H1 (cell line): ENCODE data around the gene KDR. TPM values are rescaled to one million over a fixed set of nuclear protein-coding genes. Genes with fewer than 3 reads are reported as not detected.

Experiments
- polyA plus RNA-seq, 7 experiments: library from polyadenylated mRNA; depleted of rRNA in 3 of 7; stranded (reverse) in 5 of 7; unstranded in 2 of 7; fragments of >200 nt in 5 of 7; fragments of 200-250 nt in 2 of 7; gene quantifications; 1 replicate in 5 of 7; 2 replicates in 1 of 7; 4 replicates in 1 of 7; pipeline versions ENCODE4 v1.2.1 to v1.2.3, GENCODE V29; 2011 to 2013; ENCODE audit warnings: missing spikeins in 2 of 7, mixed read lengths in 2 of 7
- total RNA-seq: library from RNA; stranded (reverse); fragmentation: NEBNext Ultra II Directional; extraction: Animal tissue kit (Norgen Biotek cat#: 25700); gene quantifications from 2 replicates; pipeline ENCODE4 v1.2.1, GENCODE V29; 2021
- TF ChIP-seq, protein P1 (sequence below): fragments of 300-600 bp; sonication (generic); IDR thresholded peaks from 2 replicates; pipeline ENCODE4 v1.7.1; 2012; ENCODE audit warnings: low read length, moderate library complexity, mild to moderate bottlenecking, inconsistent platforms; ENCODE audit not compliant: insufficient replicate concordance

Gene KDR
- total and polyA plus RNA-seq, 2 of the 8 experiments (the other 6 are each of a cell fraction or from before 2014, with no cell fraction given): 69.3 to 106 TPM

DNA sequence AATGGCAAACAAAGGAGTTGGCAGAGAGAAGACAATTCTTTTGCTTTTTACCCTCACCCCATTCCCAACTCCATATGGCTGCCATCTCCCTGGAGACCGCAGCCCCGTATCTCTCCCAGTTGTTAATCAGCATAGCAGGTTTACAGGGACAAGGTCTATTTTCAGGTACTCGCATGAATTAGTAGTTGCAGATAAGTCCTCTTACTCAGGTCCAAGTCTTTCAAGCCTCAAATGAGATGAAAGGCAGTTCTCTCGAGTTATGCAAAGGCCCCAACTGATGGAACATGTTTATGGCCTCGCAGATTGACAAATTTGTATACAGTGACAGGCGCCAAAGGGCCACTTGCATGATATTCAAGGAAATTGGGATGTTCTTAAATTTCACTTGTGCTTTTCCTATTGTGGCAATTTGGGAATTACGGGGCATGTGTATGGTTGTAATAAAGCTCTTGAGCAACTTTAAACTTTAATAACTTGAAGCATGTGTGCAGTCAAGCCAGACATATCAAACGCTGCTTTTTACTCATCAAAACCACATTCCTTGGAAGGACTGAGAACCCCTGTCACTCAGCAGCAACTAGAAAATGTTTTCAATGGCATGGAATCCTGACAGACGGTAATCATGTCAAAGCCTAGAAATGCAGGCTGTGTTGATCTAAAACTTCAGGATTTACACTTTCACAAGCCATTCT, 45.1 kb downstream of the KDR start (continued):
- TF ChIP-seq, protein P1, sequence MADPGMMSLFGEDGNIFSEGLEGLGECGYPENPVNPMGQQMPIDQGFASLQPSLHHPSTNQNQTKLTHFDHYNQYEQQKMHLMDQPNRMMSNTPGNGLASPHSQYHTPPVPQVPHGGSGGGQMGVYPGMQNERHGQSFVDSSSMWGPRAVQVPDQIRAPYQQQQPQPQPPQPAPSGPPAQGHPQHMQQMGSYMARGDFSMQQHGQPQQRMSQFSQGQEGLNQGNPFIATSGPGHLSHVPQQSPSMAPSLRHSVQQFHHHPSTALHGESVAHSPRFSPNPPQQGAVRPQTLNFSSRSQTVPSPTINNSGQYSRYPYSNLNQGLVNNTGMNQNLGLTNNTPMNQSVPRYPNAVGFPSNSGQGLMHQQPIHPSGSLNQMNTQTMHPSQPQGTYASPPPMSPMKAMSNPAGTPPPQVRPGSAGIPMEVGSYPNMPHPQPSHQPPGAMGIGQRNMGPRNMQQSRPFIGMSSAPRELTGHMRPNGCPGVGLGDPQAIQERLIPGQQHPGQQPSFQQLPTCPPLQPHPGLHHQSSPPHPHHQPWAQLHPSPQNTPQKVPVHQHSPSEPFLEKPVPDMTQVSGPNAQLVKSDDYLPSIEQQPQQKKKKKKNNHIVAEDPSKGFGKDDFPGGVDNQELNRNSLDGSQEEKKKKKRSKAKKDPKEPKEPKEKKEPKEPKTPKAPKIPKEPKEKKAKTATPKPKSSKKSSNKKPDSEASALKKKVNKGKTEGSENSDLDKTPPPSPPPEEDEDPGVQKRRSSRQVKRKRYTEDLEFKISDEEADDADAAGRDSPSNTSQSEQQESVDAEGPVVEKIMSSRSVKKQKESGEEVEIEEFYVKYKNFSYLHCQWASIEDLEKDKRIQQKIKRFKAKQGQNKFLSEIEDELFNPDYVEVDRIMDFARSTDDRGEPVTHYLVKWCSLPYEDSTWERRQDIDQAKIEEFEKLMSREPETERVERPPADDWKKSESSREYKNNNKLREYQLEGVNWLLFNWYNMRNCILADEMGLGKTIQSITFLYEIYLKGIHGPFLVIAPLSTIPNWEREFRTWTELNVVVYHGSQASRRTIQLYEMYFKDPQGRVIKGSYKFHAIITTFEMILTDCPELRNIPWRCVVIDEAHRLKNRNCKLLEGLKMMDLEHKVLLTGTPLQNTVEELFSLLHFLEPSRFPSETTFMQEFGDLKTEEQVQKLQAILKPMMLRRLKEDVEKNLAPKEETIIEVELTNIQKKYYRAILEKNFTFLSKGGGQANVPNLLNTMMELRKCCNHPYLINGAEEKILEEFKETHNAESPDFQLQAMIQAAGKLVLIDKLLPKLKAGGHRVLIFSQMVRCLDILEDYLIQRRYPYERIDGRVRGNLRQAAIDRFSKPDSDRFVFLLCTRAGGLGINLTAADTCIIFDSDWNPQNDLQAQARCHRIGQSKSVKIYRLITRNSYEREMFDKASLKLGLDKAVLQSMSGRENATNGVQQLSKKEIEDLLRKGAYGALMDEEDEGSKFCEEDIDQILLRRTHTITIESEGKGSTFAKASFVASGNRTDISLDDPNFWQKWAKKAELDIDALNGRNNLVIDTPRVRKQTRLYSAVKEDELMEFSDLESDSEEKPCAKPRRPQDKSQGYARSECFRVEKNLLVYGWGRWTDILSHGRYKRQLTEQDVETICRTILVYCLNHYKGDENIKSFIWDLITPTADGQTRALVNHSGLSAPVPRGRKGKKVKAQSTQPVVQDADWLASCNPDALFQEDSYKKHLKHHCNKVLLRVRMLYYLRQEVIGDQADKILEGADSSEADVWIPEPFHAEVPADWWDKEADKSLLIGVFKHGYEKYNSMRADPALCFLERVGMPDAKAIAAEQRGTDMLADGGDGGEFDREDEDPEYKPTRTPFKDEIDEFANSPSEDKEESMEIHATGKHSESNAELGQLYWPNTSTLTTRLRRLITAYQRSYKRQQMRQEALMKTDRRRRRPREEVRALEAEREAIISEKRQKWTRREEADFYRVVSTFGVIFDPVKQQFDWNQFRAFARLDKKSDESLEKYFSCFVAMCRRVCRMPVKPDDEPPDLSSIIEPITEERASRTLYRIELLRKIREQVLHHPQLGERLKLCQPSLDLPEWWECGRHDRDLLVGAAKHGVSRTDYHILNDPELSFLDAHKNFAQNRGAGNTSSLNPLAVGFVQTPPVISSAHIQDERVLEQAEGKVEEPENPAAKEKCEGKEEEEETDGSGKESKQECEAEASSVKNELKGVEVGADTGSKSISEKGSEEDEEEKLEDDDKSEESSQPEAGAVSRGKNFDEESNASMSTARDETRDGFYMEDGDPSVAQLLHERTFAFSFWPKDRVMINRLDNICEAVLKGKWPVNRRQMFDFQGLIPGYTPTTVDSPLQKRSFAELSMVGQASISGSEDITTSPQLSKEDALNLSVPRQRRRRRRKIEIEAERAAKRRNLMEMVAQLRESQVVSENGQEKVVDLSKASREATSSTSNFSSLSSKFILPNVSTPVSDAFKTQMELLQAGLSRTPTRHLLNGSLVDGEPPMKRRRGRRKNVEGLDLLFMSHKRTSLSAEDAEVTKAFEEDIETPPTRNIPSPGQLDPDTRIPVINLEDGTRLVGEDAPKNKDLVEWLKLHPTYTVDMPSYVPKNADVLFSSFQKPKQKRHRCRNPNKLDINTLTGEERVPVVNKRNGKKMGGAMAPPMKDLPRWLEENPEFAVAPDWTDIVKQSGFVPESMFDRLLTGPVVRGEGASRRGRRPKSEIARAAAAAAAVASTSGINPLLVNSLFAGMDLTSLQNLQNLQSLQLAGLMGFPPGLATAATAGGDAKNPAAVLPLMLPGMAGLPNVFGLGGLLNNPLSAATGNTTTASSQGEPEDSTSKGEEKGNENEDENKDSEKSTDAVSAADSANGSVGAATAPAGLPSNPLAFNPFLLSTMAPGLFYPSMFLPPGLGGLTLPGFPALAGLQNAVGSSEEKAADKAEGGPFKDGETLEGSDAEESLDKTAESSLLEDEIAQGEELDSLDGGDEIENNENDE: no peak
